ENCODE measurements around the gene NCAM1.
A peak's percentile ranks its signal among the peaks of the same experiment; 100 is the strongest.

Gene NCAM1

DNA sequence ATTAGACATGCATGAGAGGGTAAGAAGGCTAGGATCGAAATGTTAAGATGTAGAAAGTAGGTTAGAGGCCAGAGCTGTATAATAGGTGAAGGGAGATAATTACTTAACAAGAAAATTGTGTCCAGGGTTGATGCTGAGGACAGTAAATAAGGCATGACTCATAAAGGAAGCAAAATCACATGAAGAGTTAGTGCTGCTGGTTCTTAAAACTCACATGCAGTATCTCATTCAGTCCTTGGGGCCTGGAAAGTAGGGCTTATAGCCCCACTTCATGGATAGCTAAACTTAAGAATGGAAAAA is 130.2 kb downstream of the NCAM1 start:
- H3K4me3 ChIP-seq (ENCODE audit: low read depth, low read length), result no peak overlapping the region
- CTCF ChIA-PET, result interaction anchor here (0.5 kb wide), 1 partner anchor 978 kb away, joined by 3 read pairs; no protein-coding TSS in a partner anchor
- POLR2A ChIA-PET, result no interaction called here
- TF ChIP-seq, protein P1, sequence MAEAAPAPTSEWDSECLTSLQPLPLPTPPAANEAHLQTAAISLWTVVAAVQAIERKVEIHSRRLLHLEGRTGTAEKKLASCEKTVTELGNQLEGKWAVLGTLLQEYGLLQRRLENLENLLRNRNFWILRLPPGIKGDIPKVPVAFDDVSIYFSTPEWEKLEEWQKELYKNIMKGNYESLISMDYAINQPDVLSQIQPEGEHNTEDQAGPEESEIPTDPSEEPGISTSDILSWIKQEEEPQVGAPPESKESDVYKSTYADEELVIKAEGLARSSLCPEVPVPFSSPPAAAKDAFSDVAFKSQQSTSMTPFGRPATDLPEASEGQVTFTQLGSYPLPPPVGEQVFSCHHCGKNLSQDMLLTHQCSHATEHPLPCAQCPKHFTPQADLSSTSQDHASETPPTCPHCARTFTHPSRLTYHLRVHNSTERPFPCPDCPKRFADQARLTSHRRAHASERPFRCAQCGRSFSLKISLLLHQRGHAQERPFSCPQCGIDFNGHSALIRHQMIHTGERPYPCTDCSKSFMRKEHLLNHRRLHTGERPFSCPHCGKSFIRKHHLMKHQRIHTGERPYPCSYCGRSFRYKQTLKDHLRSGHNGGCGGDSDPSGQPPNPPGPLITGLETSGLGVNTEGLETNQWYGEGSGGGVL (tag by site-specific recombination; IDR thresholded peaks at IDR 0.05), result no peak
- TF ChIP-seq, protein P2, sequence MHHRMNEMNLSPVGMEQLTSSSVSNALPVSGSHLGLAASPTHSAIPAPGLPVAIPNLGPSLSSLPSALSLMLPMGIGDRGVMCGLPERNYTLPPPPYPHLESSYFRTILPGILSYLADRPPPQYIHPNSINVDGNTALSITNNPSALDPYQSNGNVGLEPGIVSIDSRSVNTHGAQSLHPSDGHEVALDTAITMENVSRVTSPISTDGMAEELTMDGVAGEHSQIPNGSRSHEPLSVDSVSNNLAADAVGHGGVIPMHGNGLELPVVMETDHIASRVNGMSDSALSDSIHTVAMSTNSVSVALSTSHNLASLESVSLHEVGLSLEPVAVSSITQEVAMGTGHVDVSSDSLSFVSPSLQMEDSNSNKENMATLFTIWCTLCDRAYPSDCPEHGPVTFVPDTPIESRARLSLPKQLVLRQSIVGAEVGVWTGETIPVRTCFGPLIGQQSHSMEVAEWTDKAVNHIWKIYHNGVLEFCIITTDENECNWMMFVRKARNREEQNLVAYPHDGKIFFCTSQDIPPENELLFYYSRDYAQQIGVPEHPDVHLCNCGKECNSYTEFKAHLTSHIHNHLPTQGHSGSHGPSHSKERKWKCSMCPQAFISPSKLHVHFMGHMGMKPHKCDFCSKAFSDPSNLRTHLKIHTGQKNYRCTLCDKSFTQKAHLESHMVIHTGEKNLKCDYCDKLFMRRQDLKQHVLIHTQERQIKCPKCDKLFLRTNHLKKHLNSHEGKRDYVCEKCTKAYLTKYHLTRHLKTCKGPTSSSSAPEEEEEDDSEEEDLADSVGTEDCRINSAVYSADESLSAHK (tag by site-specific recombination; IDR thresholded peaks at IDR 0.05), result no peak
- TF ChIP-seq ZNF664 (tag by site-specific recombination; IDR thresholded peaks at IDR 0.05), result 0 out of 2 replicates have a peak, but pooled peaks have one; percentile 7
- peaks cover 6% of the 10 kb centered on the region; the same call in 1 of the 2 replicates for H3K4me1 ChIP-seq (ENCODE audit: control insufficient read depth, insufficient read depth, low read length)
- H3K9me3 ChIP-seq (ENCODE audit: control insufficient read depth, insufficient read depth, low read depth, low read length), result no peaks in the 10 kb centered on the region
- H3K36me3 ChIP-seq (ENCODE audit: control insufficient read depth in 2 of 2, insufficient read depth in 1 of 2, low read length in 2 of 2), result no peaks in the 10 kb centered on the region
- H3K27ac ChIP-seq (ENCODE audit: extremely low read depth, low read depth, low read length), result no peak overlapping the region

DNA sequence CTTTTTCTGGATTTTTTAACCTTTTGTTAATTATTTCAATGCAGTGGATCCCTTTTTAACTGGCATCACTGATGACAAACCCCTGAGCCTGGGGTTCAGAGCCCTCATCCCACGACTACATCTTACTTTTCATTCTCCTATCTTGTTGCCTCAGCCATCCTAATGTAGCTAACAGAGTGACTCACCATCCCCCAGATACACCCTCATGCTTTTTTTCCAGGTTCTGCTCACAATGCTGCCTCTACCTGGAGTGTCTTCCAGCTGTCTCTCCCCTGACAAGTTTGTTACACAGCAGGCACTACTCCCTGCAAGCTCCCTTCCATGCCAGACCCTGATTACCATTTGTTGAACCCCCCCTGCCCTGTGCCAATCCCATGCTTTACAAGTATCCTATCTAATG is 135.4 kb downstream of the NCAM1 start:
- POLR2A ChIA-PET, result no interaction called here

DNA sequence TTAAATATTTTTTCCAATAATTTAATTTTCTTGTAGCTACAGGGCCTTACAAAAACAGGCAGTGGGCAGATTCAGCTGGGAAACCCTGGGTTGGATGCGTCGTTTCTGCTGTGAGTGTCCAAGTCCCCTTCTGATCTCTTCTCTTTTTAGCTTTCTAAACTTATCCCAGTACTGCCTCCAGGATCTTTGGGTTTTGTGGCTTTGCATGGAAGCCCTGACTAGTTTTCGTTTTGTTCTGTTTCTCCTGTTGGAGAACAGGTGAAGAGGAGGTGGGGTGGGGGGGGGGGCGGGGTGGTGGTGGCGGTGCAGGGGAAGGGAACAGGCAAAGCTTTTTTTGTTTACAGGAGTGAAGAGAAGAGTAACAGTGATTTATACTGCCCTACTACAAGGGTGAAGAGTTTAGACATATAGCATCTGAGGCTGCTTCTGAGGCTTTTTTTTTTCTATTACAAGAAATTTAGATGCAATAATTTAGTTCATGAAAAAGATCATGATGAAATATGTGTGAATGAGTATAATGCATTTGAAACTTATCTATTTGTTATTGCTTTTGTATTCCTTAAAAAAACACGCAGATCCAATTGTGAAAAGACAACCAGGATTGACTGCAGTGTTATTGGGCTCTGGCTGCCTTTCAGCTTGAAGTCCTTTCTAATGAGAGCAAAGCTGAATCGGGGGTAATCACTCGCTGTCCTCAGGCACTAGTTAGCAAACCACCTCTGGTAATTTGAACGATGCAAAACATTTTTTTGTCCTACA is 142.9 kb downstream of the NCAM1 start:
- no peaks in the 10 kb centered on the region for H3K36me3 ChIP-seq (ENCODE audit: control insufficient read depth in 2 of 2, insufficient read depth in 1 of 2, low read length in 2 of 2)
- H3K4me3 ChIP-seq (ENCODE audit: low read depth, low read length), result no peak overlapping the region
- ChIA-PET CTCF (no interaction called here), POLR2A (no interaction called here)
- H3K4me1 ChIP-seq (ENCODE audit: control insufficient read depth, insufficient read depth, low read length), result peaks cover 8% of the 10 kb centered on the region
- no peaks in the 10 kb centered on the region for H3K9me3 ChIP-seq (ENCODE audit: control insufficient read depth, insufficient read depth, low read depth, low read length)
- H3K27ac ChIP-seq (ENCODE audit: extremely low read depth, low read depth, low read length), result no peak overlapping the region
- no peak for TF ChIP-seq HOXD13 (CRISPR knock-in tag; IDR thresholded peaks at IDR 0.05; ENCODE audit: borderline replicate concordance)
- TF ChIP-seq ZNF404 (tag by site-specific recombination; IDR thresholded peaks at IDR 0.05), result no peak
- TF ChIP-seq, protein P3, sequence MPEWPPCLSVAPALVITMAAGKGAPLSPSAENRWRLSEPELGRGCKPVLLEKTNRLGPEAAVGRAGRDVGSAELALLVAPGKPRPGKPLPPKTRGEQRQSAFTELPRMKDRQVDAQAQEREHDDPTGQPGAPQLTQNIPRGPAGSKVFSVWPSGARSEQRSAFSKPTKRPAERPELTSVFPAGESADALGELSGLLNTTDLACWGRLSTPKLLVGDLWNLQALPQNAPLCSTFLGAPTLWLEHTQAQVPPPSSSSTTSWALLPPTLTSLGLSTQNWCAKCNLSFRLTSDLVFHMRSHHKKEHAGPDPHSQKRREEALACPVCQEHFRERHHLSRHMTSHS (tag by site-specific recombination; IDR thresholded peaks at IDR 0.05), result no peak
- TF ChIP-seq, protein P4, sequence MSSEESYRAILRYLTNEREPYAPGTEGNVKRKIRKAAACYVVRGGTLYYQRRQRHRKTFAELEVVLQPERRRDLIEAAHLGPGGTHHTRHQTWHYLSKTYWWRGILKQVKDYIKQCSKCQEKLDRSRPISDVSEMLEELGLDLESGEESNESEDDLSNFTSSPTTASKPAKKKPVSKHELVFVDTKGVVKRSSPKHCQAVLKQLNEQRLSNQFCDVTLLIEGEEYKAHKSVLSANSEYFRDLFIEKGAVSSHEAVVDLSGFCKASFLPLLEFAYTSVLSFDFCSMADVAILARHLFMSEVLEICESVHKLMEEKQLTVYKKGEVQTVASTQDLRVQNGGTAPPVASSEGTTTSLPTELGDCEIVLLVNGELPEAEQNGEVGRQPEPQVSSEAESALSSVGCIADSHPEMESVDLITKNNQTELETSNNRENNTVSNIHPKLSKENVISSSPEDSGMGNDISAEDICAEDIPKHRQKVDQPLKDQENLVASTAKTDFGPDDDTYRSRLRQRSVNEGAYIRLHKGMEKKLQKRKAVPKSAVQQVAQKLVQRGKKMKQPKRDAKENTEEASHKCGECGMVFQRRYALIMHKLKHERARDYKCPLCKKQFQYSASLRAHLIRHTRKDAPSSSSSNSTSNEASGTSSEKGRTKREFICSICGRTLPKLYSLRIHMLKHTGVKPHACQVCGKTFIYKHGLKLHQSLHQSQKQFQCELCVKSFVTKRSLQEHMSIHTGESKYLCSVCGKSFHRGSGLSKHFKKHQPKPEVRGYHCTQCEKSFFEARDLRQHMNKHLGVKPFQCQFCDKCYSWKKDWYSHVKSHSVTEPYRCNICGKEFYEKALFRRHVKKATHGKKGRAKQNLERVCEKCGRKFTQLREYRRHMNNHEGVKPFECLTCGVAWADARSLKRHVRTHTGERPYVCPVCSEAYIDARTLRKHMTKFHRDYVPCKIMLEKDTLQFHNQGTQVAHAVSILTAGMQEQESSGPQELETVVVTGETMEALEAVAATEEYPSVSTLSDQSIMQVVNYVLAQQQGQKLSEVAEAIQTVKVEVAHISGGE (tag by site-specific recombination; conservative IDR thresholded peaks at IDR 0.05; ENCODE audit: low read depth), result no peak
- TF ChIP-seq ZNF202 (tag by site-specific recombination; IDR thresholded peaks at IDR 0.05; ENCODE audit: borderline replicate concordance), result no peak
- no peak for TF ChIP-seq ZNF354C (tag by site-specific recombination; IDR thresholded peaks at IDR 0.05; ENCODE audit: borderline replicate concordance, low read depth)
- TF ChIP-seq, protein P5, sequence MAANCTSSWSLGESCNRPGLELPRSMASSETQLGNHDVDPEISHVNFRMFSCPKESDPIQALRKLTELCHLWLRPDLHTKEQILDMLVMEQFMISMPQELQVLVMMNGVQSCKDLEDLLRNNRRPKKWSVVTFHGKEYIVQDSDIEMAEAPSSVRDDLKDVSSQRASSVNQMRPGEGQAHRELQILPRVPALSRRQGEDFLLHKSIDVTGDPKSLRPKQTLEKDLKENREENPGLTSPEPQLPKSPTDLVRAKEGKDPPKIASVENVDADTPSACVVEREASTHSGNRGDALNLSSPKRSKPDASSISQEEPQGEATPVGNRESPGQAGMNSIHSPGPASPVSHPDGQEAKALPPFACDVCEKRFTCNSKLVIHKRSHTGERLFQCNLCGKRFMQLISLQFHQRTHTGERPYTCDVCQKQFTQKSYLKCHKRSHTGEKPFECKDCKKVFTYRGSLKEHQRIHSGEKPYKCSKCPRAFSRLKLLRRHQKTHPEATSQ (tag by site-specific recombination; IDR thresholded peaks at IDR 0.05), result no peak
- no peak for TF ChIP-seq ZNF169 (tag by site-specific recombination; IDR thresholded peaks at IDR 0.05)
- no peak for TF ChIP-seq GLIS1 (tag by site-specific recombination; IDR thresholded peaks at IDR 0.05)
- no peak for TF ChIP-seq FEZF1 (tag by site-specific recombination; IDR thresholded peaks at IDR 0.05)
- TF ChIP-seq, protein P6, sequence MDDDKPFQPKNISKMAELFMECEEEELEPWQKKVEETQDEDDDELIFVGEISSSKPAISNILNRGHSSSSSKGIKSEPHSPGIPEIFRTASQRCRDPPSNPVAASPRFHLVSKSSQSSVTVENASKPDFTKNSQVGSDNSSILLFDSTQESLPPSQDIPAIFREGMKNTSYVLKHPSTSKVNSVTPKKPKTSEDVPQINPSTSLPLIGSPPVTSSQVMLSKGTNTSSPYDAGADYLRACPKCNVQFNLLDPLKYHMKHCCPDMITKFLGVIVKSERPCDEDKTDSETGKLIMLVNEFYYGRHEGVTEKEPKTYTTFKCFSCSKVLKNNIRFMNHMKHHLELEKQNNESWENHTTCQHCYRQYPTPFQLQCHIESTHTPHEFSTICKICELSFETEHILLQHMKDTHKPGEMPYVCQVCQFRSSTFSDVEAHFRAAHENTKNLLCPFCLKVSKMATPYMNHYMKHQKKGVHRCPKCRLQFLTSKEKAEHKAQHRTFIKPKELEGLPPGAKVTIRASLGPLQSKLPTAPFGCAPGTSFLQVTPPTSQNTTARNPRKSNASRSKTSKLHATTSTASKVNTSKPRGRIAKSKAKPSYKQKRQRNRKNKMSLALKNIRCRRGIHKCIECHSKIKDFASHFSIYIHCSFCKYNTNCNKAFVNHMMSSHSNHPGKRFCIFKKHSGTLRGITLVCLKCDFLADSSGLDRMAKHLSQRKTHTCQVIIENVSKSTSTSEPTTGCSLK (tag by site-specific recombination; IDR thresholded peaks at IDR 0.05), result no peak
- no peak for TF ChIP-seq ZNF311 (tag by site-specific recombination; IDR thresholded peaks at IDR 0.05; ENCODE audit: borderline replicate concordance)
- TF ChIP-seq, protein P7, sequence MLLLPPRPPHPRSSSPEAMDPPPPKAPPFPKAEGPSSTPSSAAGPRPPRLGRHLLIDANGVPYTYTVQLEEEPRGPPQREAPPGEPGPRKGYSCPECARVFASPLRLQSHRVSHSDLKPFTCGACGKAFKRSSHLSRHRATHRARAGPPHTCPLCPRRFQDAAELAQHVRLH (tag by site-specific recombination; IDR thresholded peaks at IDR 0.05), result no peak

More for the DNA sequence above, 135.4 kb downstream of the NCAM1 start:
- TF ChIP-seq SP3 (tag by site-specific recombination; IDR thresholded peaks at IDR 0.05), result no peak
- TF ChIP-seq ZIC2 (tag by site-specific recombination; IDR thresholded peaks at IDR 0.05), result 0 out of 2 replicates have a peak, but pooled peaks have one; percentile 39
- CTCF ChIA-PET, result interaction anchor here (1.0 kb wide), 1 partner anchor 22 kb away, joined by 3 read pairs; no protein-coding TSS in a partner anchor
- Histone ChIP-seq H3K27ac (ENCODE audit: extremely low read depth, low read depth, low read length) (no peak overlapping the region), H3K4me3 (ENCODE audit: low read depth, low read length) (no peak overlapping the region), H3K4me1 (ENCODE audit: control insufficient read depth, insufficient read depth, low read length) (no peaks in the 10 kb centered on the region), H3K9me3 (ENCODE audit: control insufficient read depth, insufficient read depth, low read depth, low read length) (no peaks in the 10 kb centered on the region), H3K36me3 (ENCODE audit: control insufficient read depth in 2 of 2, insufficient read depth in 1 of 2, low read length in 2 of 2) (no peaks in the 10 kb centered on the region)

All from HEK293 (cell line).